Measurements from ENCODE around the gene EPYC.

EPYC gene

DNA sequence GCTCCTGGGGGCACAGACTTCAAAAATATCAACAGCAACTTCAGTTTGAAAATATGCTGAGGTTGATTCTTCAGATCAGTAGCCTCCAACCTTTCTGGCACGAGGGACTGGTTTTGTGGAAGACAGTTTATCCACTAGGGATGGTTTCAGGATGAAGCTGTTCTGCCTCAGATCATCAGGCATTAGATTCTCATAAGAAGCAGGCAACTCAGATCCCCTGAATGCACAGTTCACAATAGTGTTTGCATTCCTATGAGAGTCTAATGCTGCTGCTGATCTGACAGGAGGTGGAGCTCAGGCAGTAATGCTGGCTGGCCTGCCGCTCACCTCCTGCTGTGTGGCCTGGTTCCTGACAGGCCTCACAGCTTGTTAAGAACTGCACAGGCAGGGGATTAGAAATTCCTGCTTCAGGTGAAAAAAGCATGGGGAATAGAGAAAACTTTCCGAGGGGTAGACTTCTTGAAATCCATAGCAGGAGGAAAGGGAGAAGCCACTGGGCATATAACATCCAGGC lies 12.8 kb downstream of the EPYC start:
- TF ChIP-seq POLR2AphosphoS5 (IDR thresholded peaks at IDR 0.05; ENCODE audit: low read depth, low read length), result no peak
- TF ChIP-seq, protein P1, sequence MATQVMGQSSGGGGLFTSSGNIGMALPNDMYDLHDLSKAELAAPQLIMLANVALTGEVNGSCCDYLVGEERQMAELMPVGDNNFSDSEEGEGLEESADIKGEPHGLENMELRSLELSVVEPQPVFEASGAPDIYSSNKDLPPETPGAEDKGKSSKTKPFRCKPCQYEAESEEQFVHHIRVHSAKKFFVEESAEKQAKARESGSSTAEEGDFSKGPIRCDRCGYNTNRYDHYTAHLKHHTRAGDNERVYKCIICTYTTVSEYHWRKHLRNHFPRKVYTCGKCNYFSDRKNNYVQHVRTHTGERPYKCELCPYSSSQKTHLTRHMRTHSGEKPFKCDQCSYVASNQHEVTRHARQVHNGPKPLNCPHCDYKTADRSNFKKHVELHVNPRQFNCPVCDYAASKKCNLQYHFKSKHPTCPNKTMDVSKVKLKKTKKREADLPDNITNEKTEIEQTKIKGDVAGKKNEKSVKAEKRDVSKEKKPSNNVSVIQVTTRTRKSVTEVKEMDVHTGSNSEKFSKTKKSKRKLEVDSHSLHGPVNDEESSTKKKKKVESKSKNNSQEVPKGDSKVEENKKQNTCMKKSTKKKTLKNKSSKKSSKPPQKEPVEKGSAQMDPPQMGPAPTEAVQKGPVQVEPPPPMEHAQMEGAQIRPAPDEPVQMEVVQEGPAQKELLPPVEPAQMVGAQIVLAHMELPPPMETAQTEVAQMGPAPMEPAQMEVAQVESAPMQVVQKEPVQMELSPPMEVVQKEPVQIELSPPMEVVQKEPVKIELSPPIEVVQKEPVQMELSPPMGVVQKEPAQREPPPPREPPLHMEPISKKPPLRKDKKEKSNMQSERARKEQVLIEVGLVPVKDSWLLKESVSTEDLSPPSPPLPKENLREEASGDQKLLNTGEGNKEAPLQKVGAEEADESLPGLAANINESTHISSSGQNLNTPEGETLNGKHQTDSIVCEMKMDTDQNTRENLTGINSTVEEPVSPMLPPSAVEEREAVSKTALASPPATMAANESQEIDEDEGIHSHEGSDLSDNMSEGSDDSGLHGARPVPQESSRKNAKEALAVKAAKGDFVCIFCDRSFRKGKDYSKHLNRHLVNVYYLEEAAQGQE (IDR thresholded peaks at IDR 0.05; ENCODE audit: insufficient read depth in 1 of 2, low read depth in 2 of 2, low read length in 2 of 2), result no peak
- no peak for TF ChIP-seq SIN3A (IDR thresholded peaks at IDR 0.05; ENCODE audit: borderline replicate concordance, insufficient read depth, low read length)
- TF ChIP-seq TAF1 (IDR thresholded peaks at IDR 0.05; ENCODE audit: borderline replicate concordance, insufficient read depth, low read length), result no peak
- TF ChIP-seq FOXP2 (optimal IDR thresholded peaks at IDR 0.05; ENCODE audit: borderline replicate concordance, extremely low read depth, extremely low read length, insufficient read depth), result no peak

- TF ChIP-seq FOXP2 (optimal IDR thresholded peaks at IDR 0.05; ENCODE audit: borderline replicate concordance, extremely low read depth, extremely low read length, insufficient read depth) (no peak), TAF1 (IDR thresholded peaks at IDR 0.05; ENCODE audit: borderline replicate concordance, insufficient read depth, low read length) (no peak), SIN3A (IDR thresholded peaks at IDR 0.05; ENCODE audit: borderline replicate concordance, insufficient read depth, low read length) (no peak), POLR2AphosphoS5 (IDR thresholded peaks at IDR 0.05; ENCODE audit: low read depth, low read length) (no peak)
- TF ChIP-seq, protein P1 (IDR thresholded peaks at IDR 0.05; ENCODE audit: insufficient read depth in 1 of 2, low read depth in 2 of 2, low read length in 2 of 2), result no peak
Measured at GRCh38 chr12:90990611-90991010, 14.2 kb downstream of the EPYC start.

DNA sequence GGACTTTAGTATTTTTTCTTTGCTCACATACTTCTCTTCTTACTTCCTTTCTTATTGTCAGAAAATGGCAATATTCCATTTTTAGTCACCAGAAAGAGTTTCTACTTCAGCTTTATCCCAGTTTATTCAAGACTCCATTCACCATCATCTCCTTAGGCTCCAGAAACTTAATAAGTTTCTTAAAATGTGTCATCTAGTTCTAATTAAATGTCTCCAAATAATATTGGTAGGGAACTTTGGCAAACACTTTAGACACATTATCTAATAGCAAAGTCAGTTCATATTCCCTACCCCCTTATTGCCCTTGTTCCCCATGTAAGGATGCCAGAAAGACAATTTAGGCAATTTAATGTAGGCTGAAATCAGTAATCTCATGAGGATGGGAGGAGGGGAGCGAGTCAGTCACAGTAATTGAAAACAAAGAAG lies 15.1 kb downstream of the EPYC start:
- TF ChIP-seq, protein P1 (IDR thresholded peaks at IDR 0.05; ENCODE audit: insufficient read depth in 1 of 2, low read depth in 2 of 2, low read length in 2 of 2), result no peak
- TF ChIP-seq SIN3A (IDR thresholded peaks at IDR 0.05; ENCODE audit: borderline replicate concordance, insufficient read depth, low read length) (no peak), FOXP2 (optimal IDR thresholded peaks at IDR 0.05; ENCODE audit: borderline replicate concordance, extremely low read depth, extremely low read length, insufficient read depth) (no peak), TAF1 (IDR thresholded peaks at IDR 0.05; ENCODE audit: borderline replicate concordance, insufficient read depth, low read length) (no peak), POLR2AphosphoS5 (IDR thresholded peaks at IDR 0.05; ENCODE audit: low read depth, low read length) (no peak)

- TF ChIP-seq TAF1 (IDR thresholded peaks at IDR 0.05; ENCODE audit: borderline replicate concordance, insufficient read depth, low read length) (no peak), FOXP2 (optimal IDR thresholded peaks at IDR 0.05; ENCODE audit: borderline replicate concordance, extremely low read depth, extremely low read length, insufficient read depth) (no peak), POLR2AphosphoS5 (IDR thresholded peaks at IDR 0.05; ENCODE audit: low read depth, low read length) (no peak), SIN3A (IDR thresholded peaks at IDR 0.05; ENCODE audit: borderline replicate concordance, insufficient read depth, low read length) (no peak)
- TF ChIP-seq, protein P1 (IDR thresholded peaks at IDR 0.05; ENCODE audit: insufficient read depth in 1 of 2, low read depth in 2 of 2, low read length in 2 of 2), result no peak
Measured at GRCh38 chr12:90987520-90987919, 17.3 kb downstream of the EPYC start.

All from PFSK-1 (cell line).